HG03064 (cell line): Measurements from ENCODE around the gene SDCCAG8.

Experiments
- ATAC-seq: cut with Tn5 transposase; IDR thresholded peaks from one replicate; pipeline ENCODE4 v1.9.1; 2021; ENCODE audit warnings: low read depth; ENCODE audit not compliant: unreplicated experiment

Gene SDCCAG8

GRCh38 chr1:243253926-243254232, 2.0 kb upstream of the SDCCAG8 start:
- no peak for ATAC-seq

GRCh38 chr1:243254233-243254926, 1.5 kb upstream of the SDCCAG8 start:
- peak; percentile 13 for ATAC-seq

GRCh38 chr1:243254927-243255790, 682 bp upstream of the SDCCAG8 start, which contains the start of gene CEP170:
Gene CEP170, minus strand, starts transcription at chr1:243255281. Its CDS starts 30,001 bp downstream, at chr1:243225280.
- peak; percentile 46 for ATAC-seq

GRCh38 chr1:243256590-243256989, 749 bp downstream of the SDCCAG8 start:
- no peak for ATAC-seq

GRCh38 chr1:243257189-243257588, 1.3 kb downstream of the SDCCAG8 start:
- ATAC-seq, result no peak

GRCh38 chr1:243258731-243259130, 2.9 kb downstream of the SDCCAG8 start:
- no peak for ATAC-seq

- no peak for ATAC-seq
Observed at GRCh38 chr1:243260221-243260880, 4.5 kb downstream of the SDCCAG8 start.

GRCh38 chr1:243261390-243261789, 5.5 kb downstream of the SDCCAG8 start:
- no peak for ATAC-seq

- ATAC-seq, result no peak
Observed at GRCh38 chr1:243264717-243265116, 8.9 kb downstream of the SDCCAG8 start.

- ATAC-seq, result no peak
Observed at GRCh38 chr1:243266231-243266630, 10.4 kb downstream of the SDCCAG8 start.

- no peak for ATAC-seq
Observed at GRCh38 chr1:243267471-243267880, 11.6 kb downstream of the SDCCAG8 start.

- no peak for ATAC-seq
Observed at GRCh38 chr1:243267914-243268653, 12.2 kb downstream of the SDCCAG8 start.

GRCh38 chr1:243268751-243269460, 13.1 kb downstream of the SDCCAG8 start:
- ATAC-seq, result no peak

- peak; percentile 62 for ATAC-seq
Observed at GRCh38 chr1:243269461-243269801, 13.6 kb downstream of the SDCCAG8 start.

GRCh38 chr1:243270097-243270864, 14.4 kb downstream of the SDCCAG8 start:
- no peak for ATAC-seq

GRCh38 chr1:243271996-243272395, 16.2 kb downstream of the SDCCAG8 start:
- ATAC-seq, result no peak

GRCh38 chr1:243272401-243272800, 16.6 kb downstream of the SDCCAG8 start:
- ATAC-seq, result no peak

- ATAC-seq, result no peak
Observed at GRCh38 chr1:243273506-243273905, 17.7 kb downstream of the SDCCAG8 start.

GRCh38 chr1:243273945-243274344, 18.1 kb downstream of the SDCCAG8 start:
- ATAC-seq, result no peak
